Measurements from ENCODE around the gene CLEC3B.
"Not testable (repeated sequence)": the region's sequence is repeated elsewhere in the genome, so short reads cannot be mapped to it uniquely, and the experiment has no call there.

The CLEC3B gene

GRCh38 chr3:45048244-45048643 lies 22.1 kb downstream of the CLEC3B start:
- H4K91ac ChIP-seq (ENCODE audit: low read depth, low read length, poor library complexity) = no peak overlapping the region
- H3K4ac ChIP-seq (ENCODE audit: low read length) = no peak overlapping the region
- no peak overlapping the region for H3K23ac ChIP-seq (ENCODE audit: low read depth, low read length, poor library complexity)
- WGBS, 2 donors (ENCODE audit: extremely low coverage in 2 of 2, insufficient read length in 2 of 2, insufficient replicate concordance in 1 of 2) = no CpG with 5 or more reads among the region's 4 CpGs
- no peaks in the 10 kb centered on the region for H3K27me3 ChIP-seq (ENCODE audit: control insufficient read depth in 3 of 3, insufficient read depth in 3 of 3, low read depth in 1 of 3, low read length in 3 of 3)
- no peak overlapping the region for H2AFZ ChIP-seq (ENCODE audit: low read length)
- H3K4me2 ChIP-seq (ENCODE audit: insufficient read depth, low read length, poor library complexity, severe bottlenecking) = no peak overlapping the region
- H3K79me1 ChIP-seq (ENCODE audit: low read depth, low read length) = no peaks in the 10 kb centered on the region
- peaks cover 3% of the 10 kb centered on the region in 2 donors for H3K4me1 ChIP-seq (ENCODE audit: control insufficient read depth in 2 of 2, insufficient read depth in 1 of 2, low read depth in 1 of 2, low read length in 2 of 2)
- no peak overlapping the region for H3K4me3 ChIP-seq (ENCODE audit: low read length in 2 of 2)
- DNase-seq (ENCODE audit: low spot score) = no peak
- no peak overlapping the region for H2BK15ac ChIP-seq (ENCODE audit: low read length)
- no peaks in the 10 kb centered on the region for H3K9me3 ChIP-seq (replicated peaks in 1 of 2; ENCODE audit: control insufficient read depth in 2 of 2, insufficient read depth in 1 of 2, low read depth in 1 of 2, low read length in 2 of 2)
- H3K9ac ChIP-seq (ENCODE audit: low read depth, low read length, poor library complexity) = no peak overlapping the region
- H2BK5ac ChIP-seq (ENCODE audit: low read length) = no peak overlapping the region
- no peak overlapping the region for H2BK12ac ChIP-seq (ENCODE audit: low read length)
- H3K18ac ChIP-seq (ENCODE audit: low read length) = no peak overlapping the region
- H4K8ac ChIP-seq (ENCODE audit: low read depth, low read length) = no peak overlapping the region
- no peaks in the 10 kb centered on the region for H3K36me3 ChIP-seq (replicated peaks in 1 of 2; ENCODE audit: control insufficient read depth in 2 of 2, insufficient read depth in 2 of 2, low read length in 2 of 2)
- H2BK120ac ChIP-seq (ENCODE audit: low read depth, low read length) = no peak overlapping the region
- no peak overlapping the region for H2AK5ac ChIP-seq (ENCODE audit: low read depth, low read length)
- H3K27ac ChIP-seq (replicated peaks; ENCODE audit: low read length) = no peak overlapping the region
- no peak overlapping the region for H3K14ac ChIP-seq (ENCODE audit: low read length)

DNA sequence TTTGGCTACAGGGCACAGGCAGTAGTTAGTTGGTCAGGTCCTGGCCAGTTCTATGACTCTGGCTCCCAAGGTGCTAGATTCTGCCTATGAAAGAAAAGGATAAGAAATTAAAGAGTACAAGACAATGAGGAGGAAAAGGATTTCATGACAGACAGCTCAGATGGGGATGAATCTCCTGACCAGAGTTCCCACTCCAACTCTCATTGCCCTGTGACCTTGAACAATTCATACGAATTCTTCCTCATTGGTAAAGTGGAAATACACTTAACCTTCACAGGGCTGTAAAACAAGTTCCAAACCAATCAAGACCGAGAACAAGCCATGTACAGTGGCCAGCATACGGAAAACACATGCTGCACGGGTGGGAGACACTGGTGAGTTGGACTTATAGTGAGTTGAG lies 23.7 kb downstream of the CLEC3B start:
- Histone ChIP-seq H2BK120ac (ENCODE audit: low read depth, low read length) (no peak overlapping the region), H4K8ac (ENCODE audit: low read depth, low read length) (no peak overlapping the region), H2AFZ (ENCODE audit: low read length) (no peak overlapping the region), H3K4me3 (ENCODE audit: low read length in 2 of 2) (no peak overlapping the region), H3K4me1 (ENCODE audit: control insufficient read depth in 2 of 2, insufficient read depth in 1 of 2, low read depth in 1 of 2, low read length in 2 of 2) (no peaks in the 10 kb centered on the region), H2AK5ac (ENCODE audit: low read depth, low read length) (no peak overlapping the region), H2BK5ac (ENCODE audit: low read length) (no peak overlapping the region), H3K18ac (ENCODE audit: low read length) (no peak overlapping the region), H3K79me1 (ENCODE audit: low read depth, low read length) (no peaks in the 10 kb centered on the region), H2BK12ac (ENCODE audit: low read length) (no peak overlapping the region), H3K36me3 (replicated peaks in 1 of 2; ENCODE audit: control insufficient read depth in 2 of 2, insufficient read depth in 2 of 2, low read length in 2 of 2) (no peaks in the 10 kb centered on the region), H3K14ac (ENCODE audit: low read length) (no peak overlapping the region), H3K4me2 (ENCODE audit: insufficient read depth, low read length, poor library complexity, severe bottlenecking) (no peak overlapping the region), H3K4ac (ENCODE audit: low read length) (no peak overlapping the region), H3K23ac (ENCODE audit: low read depth, low read length, poor library complexity) (no peak overlapping the region), H3K9me3 (replicated peaks in 1 of 2; ENCODE audit: control insufficient read depth in 2 of 2, insufficient read depth in 1 of 2, low read depth in 1 of 2, low read length in 2 of 2) (no peaks in the 10 kb centered on the region), H2BK15ac (ENCODE audit: low read length) (no peak overlapping the region), H4K91ac (ENCODE audit: low read depth, low read length, poor library complexity) (no peak overlapping the region), H3K27ac (replicated peaks; ENCODE audit: low read length) (no peak overlapping the region), H3K27me3 (ENCODE audit: control insufficient read depth in 3 of 3, insufficient read depth in 3 of 3, low read depth in 1 of 3, low read length in 3 of 3) (no peaks in the 10 kb centered on the region), H3K9ac (ENCODE audit: low read depth, low read length, poor library complexity) (no peak overlapping the region)
- no CpG with 5 or more reads among the region's 4 CpGs for WGBS, 2 donors (ENCODE audit: extremely low coverage in 2 of 2, insufficient read length in 2 of 2, insufficient replicate concordance in 1 of 2)
- no peak for DNase-seq (ENCODE audit: low spot score)

DNA sequence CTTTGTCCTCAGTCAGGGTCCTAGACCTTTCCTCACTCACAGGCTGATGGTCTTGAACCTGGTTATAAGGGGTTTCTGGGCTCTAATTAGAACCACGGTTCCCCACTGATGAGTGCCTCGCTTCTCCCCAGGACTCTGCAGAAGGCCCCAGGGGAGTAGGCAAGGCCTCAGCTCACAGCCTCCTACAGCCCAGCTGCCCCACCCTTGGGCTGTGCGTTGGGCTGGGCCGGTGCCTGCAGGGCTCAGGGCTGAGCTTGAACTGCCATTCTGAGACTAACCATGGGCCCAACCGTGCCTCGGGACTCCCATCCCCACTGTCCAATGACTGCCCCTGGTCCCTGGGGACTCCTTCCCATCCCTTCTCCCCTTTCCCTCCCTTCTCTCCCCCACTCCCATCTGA lies 25.6 kb downstream of the CLEC3B start:
- DNase-seq (ENCODE audit: low spot score) = no peak
- no peak overlapping the region for H3K23ac ChIP-seq (ENCODE audit: low read depth, low read length, poor library complexity)
- no peak overlapping the region for H2AK5ac ChIP-seq (ENCODE audit: low read depth, low read length)
- no CpG with 5 or more reads among the region's 6 CpGs for WGBS, 2 donors (ENCODE audit: extremely low coverage in 2 of 2, insufficient read length in 2 of 2, insufficient replicate concordance in 1 of 2)
- H3K18ac ChIP-seq (ENCODE audit: low read length) = no peak overlapping the region
- H3K79me1 ChIP-seq (ENCODE audit: low read depth, low read length) = no peaks in the 10 kb centered on the region
- H3K27me3 ChIP-seq (ENCODE audit: control insufficient read depth in 3 of 3, insufficient read depth in 3 of 3, low read depth in 1 of 3, low read length in 3 of 3) = no peaks in the 10 kb centered on the region
- no peak overlapping the region for H4K91ac ChIP-seq (ENCODE audit: low read depth, low read length, poor library complexity)
- peaks cover under 1 to 2% of the 10 kb centered on the region in 2 donors for H3K4me1 ChIP-seq (ENCODE audit: control insufficient read depth in 2 of 2, insufficient read depth in 1 of 2, low read depth in 1 of 2, low read length in 2 of 2)
- H4K8ac ChIP-seq (ENCODE audit: low read depth, low read length) = no peak overlapping the region
- no peaks in the 10 kb centered on the region for H3K9me3 ChIP-seq (replicated peaks in 1 of 2; ENCODE audit: control insufficient read depth in 2 of 2, insufficient read depth in 1 of 2, low read depth in 1 of 2, low read length in 2 of 2)
- no peak overlapping the region for H2BK5ac ChIP-seq (ENCODE audit: low read length)
- H3K36me3 ChIP-seq (replicated peaks in 1 of 2; ENCODE audit: control insufficient read depth in 2 of 2, insufficient read depth in 2 of 2, low read length in 2 of 2) = no peaks in the 10 kb centered on the region
- H2BK15ac ChIP-seq (ENCODE audit: low read length) = peak overlapping the region; percentile 9
- H3K14ac ChIP-seq (ENCODE audit: low read length) = no peak overlapping the region
- H3K4me2 ChIP-seq (ENCODE audit: insufficient read depth, low read length, poor library complexity, severe bottlenecking) = no peak overlapping the region
- no peak overlapping the region for H3K27ac ChIP-seq (replicated peaks; ENCODE audit: low read length)
- no peak overlapping the region for H3K4ac ChIP-seq (ENCODE audit: low read length)
- H2BK120ac ChIP-seq (ENCODE audit: low read depth, low read length) = no peak overlapping the region
- H2AFZ ChIP-seq (ENCODE audit: low read length) = no peak overlapping the region
- no peak overlapping the region for H3K9ac ChIP-seq (ENCODE audit: low read depth, low read length, poor library complexity)
- no peak overlapping the region for H3K4me3 ChIP-seq (ENCODE audit: low read length in 2 of 2)
- H2BK12ac ChIP-seq (ENCODE audit: low read length) = no peak overlapping the region

- H2AFZ ChIP-seq (ENCODE audit: low read length); DNase-seq (ENCODE audit: low spot score); H3K4me1 ChIP-seq (ENCODE audit: control insufficient read depth in 2 of 2, insufficient read depth in 1 of 2, low read depth in 1 of 2, low read length in 2 of 2); H3K4me3 ChIP-seq (ENCODE audit: low read length in 2 of 2); H3K9ac ChIP-seq (ENCODE audit: low read depth, low read length, poor library complexity); H3K27ac ChIP-seq (replicated peaks; ENCODE audit: low read length); H3K27me3 ChIP-seq (ENCODE audit: control insufficient read depth in 3 of 3, insufficient read depth in 3 of 3, low read depth in 1 of 3, low read length in 3 of 3); H2BK120ac ChIP-seq (ENCODE audit: low read depth, low read length); H3K9me3 ChIP-seq (replicated peaks in 1 of 2; ENCODE audit: control insufficient read depth in 2 of 2, insufficient read depth in 1 of 2, low read depth in 1 of 2, low read length in 2 of 2); H2BK12ac ChIP-seq (ENCODE audit: low read length); H3K4ac ChIP-seq (ENCODE audit: low read length); H2AK5ac ChIP-seq (ENCODE audit: low read depth, low read length); H3K36me3 ChIP-seq (replicated peaks in 1 of 2; ENCODE audit: control insufficient read depth in 2 of 2, insufficient read depth in 2 of 2, low read length in 2 of 2); H3K79me1 ChIP-seq (ENCODE audit: low read depth, low read length); H3K4me2 ChIP-seq (ENCODE audit: insufficient read depth, low read length, poor library complexity, severe bottlenecking); H3K18ac ChIP-seq (ENCODE audit: low read length); H3K23ac ChIP-seq (ENCODE audit: low read depth, low read length, poor library complexity); H3K14ac ChIP-seq (ENCODE audit: low read length); H4K91ac ChIP-seq (ENCODE audit: low read depth, low read length, poor library complexity); H2BK5ac ChIP-seq (ENCODE audit: low read length); H4K8ac ChIP-seq (ENCODE audit: low read depth, low read length); H2BK15ac ChIP-seq (ENCODE audit: low read length): not testable (repeated sequence)
- no CpG with 5 or more reads among the region's 1 CpG for WGBS, 2 donors (ENCODE audit: extremely low coverage in 2 of 2, insufficient read length in 2 of 2, insufficient replicate concordance in 1 of 2)
Measured at GRCh38 chr3:45053805-45054195, 27.7 kb downstream of the CLEC3B start.
